Astrocyte (in vitro differentiated cells and primary cell): ENCODE results near the gene MYL3. TPM values are rescaled to one million over a fixed set of nuclear protein-coding genes. Genes with fewer than 3 reads are reported as not detected.

ENCODE experiments used
- DNase-seq: peaks from one replicate; pipeline ENCODE4 v3.0.0-alpha.2; 2010; ENCODE audit warnings: low read depth
- FAIRE-seq: peaks from 2 replicates; lab custom pipeline; 2011; peaks lifted over from hg19 to GRCh38; lab: Jason Lieb, UNC
- H2AFZ ChIP-seq: 2 replicates; pipeline ENCODE4 v1.6.0; 2012; ENCODE audit warnings: low read depth, low read length, inconsistent platforms
- H3K27ac ChIP-seq: 2 replicates; pipeline ENCODE4 v1.5.1; 2011; ENCODE audit warnings: low read depth, low read length, inconsistent platforms
- H3K27me3 ChIP-seq: 2 replicates; pipeline ENCODE4 v1.6.0; 2011; ENCODE audit warnings: low read length, inconsistent platforms; ENCODE audit not compliant: insufficient read depth
- H3K36me3 ChIP-seq: 2 replicates; pipeline ENCODE4 v1.5.1; 2011; ENCODE audit warnings: low read length, inconsistent platforms; ENCODE audit not compliant: insufficient read depth
- H3K4me1 ChIP-seq: 2 replicates; pipeline ENCODE4 v1.5.1; 2011; ENCODE audit warnings: low read length, inconsistent platforms; ENCODE audit not compliant: insufficient read depth
- H3K4me2 ChIP-seq: 2 replicates; pipeline ENCODE4 v1.6.0; 2012; ENCODE audit warnings: low read length, inconsistent platforms
- H3K4me3 ChIP-seq: 2 replicates; pipeline ENCODE4 v1.5.1; 2011; ENCODE audit warnings: low read depth, mild to moderate bottlenecking, low read length, inconsistent platforms; ENCODE audit not compliant: insufficient read depth
- H3K79me2 ChIP-seq: 2 replicates; pipeline ENCODE4 v1.6.0; 2012; ENCODE audit warnings: mild to moderate bottlenecking, low read length, inconsistent platforms; ENCODE audit not compliant: insufficient read depth
- H3K9ac ChIP-seq: 2 replicates; pipeline ENCODE4 v1.6.0; 2012; ENCODE audit warnings: mild to moderate bottlenecking, low read length, inconsistent platforms
- H3K9me3 ChIP-seq: 2 replicates; pipeline ENCODE4 v1.5.1; 2012; ENCODE audit warnings: low read depth, mild to moderate bottlenecking, low read length, inconsistent platforms; ENCODE audit not compliant: insufficient read depth
- H4K20me1 ChIP-seq: 2 replicates; pipeline ENCODE4 v1.6.0; 2012; ENCODE audit warnings: low read length, inconsistent platforms; ENCODE audit not compliant: insufficient read depth
- H3K27ac Mint-ChIP-seq: one replicate; pipeline ENCODE4 v1.8.0; 2021; ENCODE audit warnings: mild to moderate bottlenecking, mixed read lengths; ENCODE audit not compliant: unreplicated experiment
- H3K27me3 Mint-ChIP-seq: one replicate; pipeline ENCODE4 v1.8.0; 2021; ENCODE audit warnings: low read depth, mixed read lengths; ENCODE audit not compliant: unreplicated experiment
- H3K36me3 Mint-ChIP-seq: one replicate; pipeline ENCODE4 v1.8.0; 2021; ENCODE audit warnings: low read depth, mixed read lengths; ENCODE audit not compliant: unreplicated experiment
- H3K4me1 Mint-ChIP-seq: one replicate; pipeline ENCODE4 v1.8.0; 2021; ENCODE audit warnings: low read depth, mixed read lengths; ENCODE audit not compliant: unreplicated experiment
- H3K4me3 Mint-ChIP-seq: one replicate; pipeline ENCODE4 v1.8.0; 2021; ENCODE audit warnings: mild to moderate bottlenecking, moderate library complexity, mixed read lengths; ENCODE audit not compliant: unreplicated experiment
- H3K9me3 Mint-ChIP-seq: one replicate; pipeline ENCODE4 v1.8.0; 2021; ENCODE audit warnings: mild to moderate bottlenecking, mixed read lengths; ENCODE audit not compliant: unreplicated experiment
- EZH2 ChIP-seq: IDR thresholded peaks from 2 replicates; pipeline ENCODE4 v1.6.1; 2012; ENCODE audit warnings: mild to moderate bottlenecking, low read length, inconsistent platforms; ENCODE audit not compliant: insufficient read depth
- total RNA-seq: library from RNA; stranded (reverse); gene quantifications from 2 replicates; pipeline ENCODE4 v1.2.1, GENCODE V29; 2021
- TF ChIP-seq, protein P1 (sequence below): IDR thresholded peaks from 2 replicates; pipeline ENCODE4 v1.5.1; 2011; ENCODE audit warnings: low read depth, mild to moderate bottlenecking, inconsistent platforms, low read length, moderate library complexity; ENCODE audit not compliant: insufficient read depth

MYL3 gene
- total RNA-seq, 1 donor from 2014 or later: 0.89 TPM

DNA sequence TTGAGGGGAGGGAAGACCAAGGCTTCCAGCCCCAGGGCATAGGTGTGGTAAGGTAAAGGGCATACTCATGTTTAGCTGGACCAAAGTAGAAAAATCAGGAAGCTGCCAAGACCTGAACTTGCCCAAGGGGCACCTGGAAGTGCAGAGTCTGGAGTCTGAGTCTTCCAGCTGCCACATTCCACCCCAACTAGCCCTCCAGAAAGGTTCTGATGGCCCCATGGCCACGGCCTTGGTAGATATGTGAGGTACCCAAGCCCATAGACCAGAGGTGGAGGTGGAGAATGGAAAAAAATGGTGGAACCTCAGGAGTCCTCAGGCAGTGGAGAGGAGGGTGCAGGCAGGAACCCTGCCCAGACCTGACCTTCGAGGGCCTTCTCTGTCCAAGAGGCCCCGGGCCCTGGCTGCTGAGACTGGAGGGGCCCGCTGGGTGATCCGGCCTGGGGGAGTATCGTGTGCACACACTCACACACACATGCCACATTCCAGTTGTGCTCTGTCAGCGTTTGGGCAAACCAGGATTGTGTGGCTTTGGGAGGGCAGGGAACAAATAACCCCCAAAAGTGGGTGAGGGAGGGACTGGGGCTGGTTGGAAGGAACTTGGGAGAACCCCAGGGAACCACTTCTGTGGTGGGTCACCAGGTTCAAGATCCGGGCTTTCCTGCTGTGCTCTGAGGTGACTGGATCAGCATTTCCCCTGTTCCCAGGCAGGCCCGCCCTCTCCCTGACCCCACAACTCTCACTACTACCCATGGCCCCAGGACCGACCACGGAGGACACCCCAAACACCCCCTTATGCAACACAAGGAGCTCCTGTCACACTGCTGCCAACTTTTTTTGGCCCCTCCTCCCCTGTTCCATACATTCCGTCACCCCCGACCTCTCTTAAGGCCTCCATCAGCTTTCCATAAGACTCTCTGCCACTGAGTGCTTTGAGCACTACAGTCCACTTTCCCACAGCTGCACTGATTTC is 11.6 kb downstream of the MYL3 start:
- Mint-ChIP-seq H3K27ac (no peak overlapping the region), H3K4me3 (no peak overlapping the region), H3K4me1 (peaks cover 10% of the 10 kb centered on the region), H3K27me3 (peaks cover 47% of the 10 kb centered on the region), H3K9me3 (peaks cover 4% of the 10 kb centered on the region), H3K36me3 (peaks cover 2% of the 10 kb centered on the region)
- Histone ChIP-seq H3K9ac (no peak overlapping the region), H3K79me2 (no peaks in the 10 kb centered on the region), H3K27me3 (peaks cover 7% of the 10 kb centered on the region), H3K27ac (no peak overlapping the region), H3K9me3 (no peaks in the 10 kb centered on the region), H2AFZ (no peak overlapping the region), H3K4me2 (no peak overlapping the region), H3K36me3 (no peaks in the 10 kb centered on the region), H4K20me1 (no peaks in the 10 kb centered on the region), H3K4me1 (peaks cover under 1% of the 10 kb centered on the region), H3K4me3 (no peak overlapping the region)
- FAIRE-seq: no peak
- no peak for TF ChIP-seq EZH2
- TF ChIP-seq, protein P1, sequence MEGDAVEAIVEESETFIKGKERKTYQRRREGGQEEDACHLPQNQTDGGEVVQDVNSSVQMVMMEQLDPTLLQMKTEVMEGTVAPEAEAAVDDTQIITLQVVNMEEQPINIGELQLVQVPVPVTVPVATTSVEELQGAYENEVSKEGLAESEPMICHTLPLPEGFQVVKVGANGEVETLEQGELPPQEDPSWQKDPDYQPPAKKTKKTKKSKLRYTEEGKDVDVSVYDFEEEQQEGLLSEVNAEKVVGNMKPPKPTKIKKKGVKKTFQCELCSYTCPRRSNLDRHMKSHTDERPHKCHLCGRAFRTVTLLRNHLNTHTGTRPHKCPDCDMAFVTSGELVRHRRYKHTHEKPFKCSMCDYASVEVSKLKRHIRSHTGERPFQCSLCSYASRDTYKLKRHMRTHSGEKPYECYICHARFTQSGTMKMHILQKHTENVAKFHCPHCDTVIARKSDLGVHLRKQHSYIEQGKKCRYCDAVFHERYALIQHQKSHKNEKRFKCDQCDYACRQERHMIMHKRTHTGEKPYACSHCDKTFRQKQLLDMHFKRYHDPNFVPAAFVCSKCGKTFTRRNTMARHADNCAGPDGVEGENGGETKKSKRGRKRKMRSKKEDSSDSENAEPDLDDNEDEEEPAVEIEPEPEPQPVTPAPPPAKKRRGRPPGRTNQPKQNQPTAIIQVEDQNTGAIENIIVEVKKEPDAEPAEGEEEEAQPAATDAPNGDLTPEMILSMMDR: no peak
- DNase-seq: no peak

DNA sequence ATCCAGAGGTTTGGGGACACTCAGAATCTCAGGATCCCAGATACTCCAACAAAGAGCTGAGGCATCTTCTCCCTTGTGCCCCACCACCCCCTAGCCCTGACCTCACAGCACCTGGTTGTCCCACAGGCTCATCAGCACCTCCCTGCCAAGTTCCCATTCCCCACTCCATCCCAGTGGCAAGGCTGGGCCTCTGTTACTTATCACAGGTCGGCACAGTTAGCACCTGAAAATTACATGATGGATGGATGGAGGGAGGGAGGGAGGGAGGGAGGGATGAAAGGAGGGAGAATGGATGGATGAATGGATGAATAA is 12.8 kb downstream of the MYL3 start:
- Histone ChIP-seq H3K36me3 (no peaks in the 10 kb centered on the region), H3K79me2 (no peaks in the 10 kb centered on the region), H3K27ac (no peak overlapping the region), H2AFZ (no peak overlapping the region), H3K4me2 (no peak overlapping the region), H3K9ac (no peak overlapping the region), H3K4me3 (no peak overlapping the region), H3K4me1 (peaks cover 11% of the 10 kb centered on the region), H3K27me3 (peaks cover 4% of the 10 kb centered on the region), H3K9me3 (no peaks in the 10 kb centered on the region), H4K20me1 (no peaks in the 10 kb centered on the region)
- FAIRE-seq (no peak), DNase-seq (no peak)
- H3K36me3 Mint-ChIP-seq: peaks cover 2% of the 10 kb centered on the region
- H3K27ac Mint-ChIP-seq: no peak overlapping the region
- no peak overlapping the region for H3K4me3 Mint-ChIP-seq
- no peak for TF ChIP-seq EZH2
- TF ChIP-seq, protein P1: no peak
- peaks cover 10% of the 10 kb centered on the region for H3K4me1 Mint-ChIP-seq
- H3K27me3 Mint-ChIP-seq: peaks cover 39% of the 10 kb centered on the region
- peaks cover 4% of the 10 kb centered on the region for H3K9me3 Mint-ChIP-seq
